Measurements from ENCODE around the gene RBFOX2. TPM values are rescaled to one million over a fixed set of nuclear protein-coding genes. Genes with fewer than 3 reads are reported as not detected.

Gene RBFOX2
- total RNA-seq, 1 experiment from 2014 or later: 24.2 TPM

- no peak overlapping the region for H3K4me2 ChIP-seq (ENCODE audit: low read depth, low read length, poor library complexity, severe bottlenecking)
- H3K4me1 ChIP-seq (ENCODE audit: low read length): peaks cover 12% of the 10 kb centered on the region
- H3K9me2 ChIP-seq (replicated peaks; ENCODE audit: insufficient read depth, low read length): no peaks in the 10 kb centered on the region
- no peaks in the 10 kb centered on the region for H3K36me3 ChIP-seq (ENCODE audit: insufficient read depth, low read length)
- no peak overlapping the region for H3K9ac ChIP-seq (ENCODE audit: low read length)
- no peak overlapping the region for H3K27ac ChIP-seq (ENCODE audit: low read length)
- DNase-seq: no peak
- no peaks in the 10 kb centered on the region for H3K79me2 ChIP-seq (ENCODE audit: low read length)
- no peak overlapping the region for H2AFZ ChIP-seq (ENCODE audit: low read length)
- no peak overlapping the region for H3K4me3 ChIP-seq (ENCODE audit: low read length)
- H3K9me3 ChIP-seq (ENCODE audit: low read length): no peaks in the 10 kb centered on the region
- no peaks in the 10 kb centered on the region for H4K20me1 ChIP-seq (ENCODE audit: insufficient read depth, low read depth, low read length)
- H3K27me3 ChIP-seq (ENCODE audit: low read length): no peaks in the 10 kb centered on the region; the same call in 1 of the 2 replicates
Observed at GRCh38 chr22:36032611-36033010, 4.0 kb upstream of the RBFOX2 start.

GRCh38 chr22:36029406-36029755 lies 757 bp upstream of the RBFOX2 start:
- Histone ChIP-seq H2AFZ (ENCODE audit: low read length) (peak overlapping the region; percentile 63), H3K36me3 (ENCODE audit: insufficient read depth, low read length) (no peaks in the 10 kb centered on the region), H3K9me2 (replicated peaks; ENCODE audit: insufficient read depth, low read length) (no peaks in the 10 kb centered on the region), H3K79me2 (ENCODE audit: low read length) (no peaks in the 10 kb centered on the region), H3K4me2 (ENCODE audit: low read depth, low read length, poor library complexity, severe bottlenecking) (peak overlapping the region; percentile 69), H3K27me3 (ENCODE audit: low read length) (no peaks in the 10 kb centered on the region; the same call in 1 of the 2 replicates), H3K4me3 (ENCODE audit: low read length) (peak overlapping the region; percentile 73), H3K4me1 (ENCODE audit: low read length) (peaks cover 25% of the 10 kb centered on the region), H3K9ac (ENCODE audit: low read length) (peak overlapping the region; percentile 81), H4K20me1 (ENCODE audit: insufficient read depth, low read depth, low read length) (no peaks in the 10 kb centered on the region), H3K27ac (ENCODE audit: low read length) (no peak overlapping the region), H3K9me3 (ENCODE audit: low read length) (no peaks in the 10 kb centered on the region)
- DNase-seq: no peak

- H3K4me1 ChIP-seq (ENCODE audit: low read length): peaks cover 32% of the 10 kb centered on the region
- H3K4me3 ChIP-seq (ENCODE audit: low read length): peak overlapping the region; percentile 84
- H3K36me3 ChIP-seq (ENCODE audit: insufficient read depth, low read length): no peaks in the 10 kb centered on the region
- no peaks in the 10 kb centered on the region for H3K79me2 ChIP-seq (ENCODE audit: low read length)
- peak overlapping the region; percentile 97 for H3K4me2 ChIP-seq (ENCODE audit: low read depth, low read length, poor library complexity, severe bottlenecking)
- H4K20me1 ChIP-seq (ENCODE audit: insufficient read depth, low read depth, low read length): no peaks in the 10 kb centered on the region
- no peak overlapping the region; the same call in 1 of the 2 replicates for H2AFZ ChIP-seq (ENCODE audit: low read length)
- no peak overlapping the region for H3K27ac ChIP-seq (ENCODE audit: low read length)
- H3K27me3 ChIP-seq (ENCODE audit: low read length): no peaks in the 10 kb centered on the region; the same call in 1 of the 2 replicates
- DNase-seq: peak; percentile 79
- H3K9ac ChIP-seq (ENCODE audit: low read length): peak overlapping the region; percentile 81
- no peaks in the 10 kb centered on the region for H3K9me3 ChIP-seq (ENCODE audit: low read length)
- no peaks in the 10 kb centered on the region for H3K9me2 ChIP-seq (replicated peaks; ENCODE audit: insufficient read depth, low read length)
Observed at GRCh38 chr22:36027935-36028645, 534 bp downstream of the RBFOX2 start.

- H3K4me2 ChIP-seq (ENCODE audit: low read depth, low read length, poor library complexity, severe bottlenecking): peak overlapping the region; percentile 97
Observed at GRCh38 chr22:36027579-36027934, 1.1 kb downstream of the RBFOX2 start.

GRCh38 chr22:36026741-36027140 lies 1.9 kb downstream of the RBFOX2 start:
- H3K27ac ChIP-seq (ENCODE audit: low read length): no peak overlapping the region
- H3K9me3 ChIP-seq (ENCODE audit: low read length): no peaks in the 10 kb centered on the region
- no peaks in the 10 kb centered on the region for H4K20me1 ChIP-seq (ENCODE audit: insufficient read depth, low read depth, low read length)
- H3K9me2 ChIP-seq (replicated peaks; ENCODE audit: insufficient read depth, low read length): no peaks in the 10 kb centered on the region
- no peaks in the 10 kb centered on the region for H3K36me3 ChIP-seq (ENCODE audit: insufficient read depth, low read length)
- H3K79me2 ChIP-seq (ENCODE audit: low read length): no peaks in the 10 kb centered on the region; the same call in 1 of the 2 replicates
- DNase-seq: no peak
- no peak overlapping the region for H3K9ac ChIP-seq (ENCODE audit: low read length)
- H3K4me1 ChIP-seq (ENCODE audit: low read length): peaks cover 46% of the 10 kb centered on the region
- peak overlapping the region; percentile 97 for H3K4me2 ChIP-seq (ENCODE audit: low read depth, low read length, poor library complexity, severe bottlenecking)
- no peak overlapping the region for H3K4me3 ChIP-seq (ENCODE audit: low read length)
- H3K27me3 ChIP-seq (ENCODE audit: low read length): no peaks in the 10 kb centered on the region; the same call in 1 of the 2 replicates
- H2AFZ ChIP-seq (ENCODE audit: low read length): no peak overlapping the region

More at GRCh38 chr22:36027579-36027934, 1.1 kb downstream of the RBFOX2 start:
- H3K27me3 ChIP-seq (ENCODE audit: low read length): no peaks in the 10 kb centered on the region; the same call in 1 of the 2 replicates
- DNase-seq: peak; percentile 52
- no peak overlapping the region for H3K27ac ChIP-seq (ENCODE audit: low read length)
- no peak overlapping the region; the same call in 1 of the 2 replicates for H2AFZ ChIP-seq (ENCODE audit: low read length)
- H3K4me1 ChIP-seq (ENCODE audit: low read length): peaks cover 38% of the 10 kb centered on the region
- H3K9me2 ChIP-seq (replicated peaks; ENCODE audit: insufficient read depth, low read length): no peaks in the 10 kb centered on the region
- no peaks in the 10 kb centered on the region for H3K79me2 ChIP-seq (ENCODE audit: low read length)
- H3K36me3 ChIP-seq (ENCODE audit: insufficient read depth, low read length): no peaks in the 10 kb centered on the region
- H4K20me1 ChIP-seq (ENCODE audit: insufficient read depth, low read depth, low read length): no peaks in the 10 kb centered on the region
- peak overlapping the region; percentile 84 for H3K4me3 ChIP-seq (ENCODE audit: low read length)
- peak overlapping the region; percentile 81 for H3K9ac ChIP-seq (ENCODE audit: low read length)
- no peaks in the 10 kb centered on the region for H3K9me3 ChIP-seq (ENCODE audit: low read length)

- H3K4me2 ChIP-seq (ENCODE audit: low read depth, low read length, poor library complexity, severe bottlenecking): no peak overlapping the region
- H3K9ac ChIP-seq (ENCODE audit: low read length): no peak overlapping the region
- no peaks in the 10 kb centered on the region for H3K9me3 ChIP-seq (ENCODE audit: low read length)
- no peak overlapping the region for H2AFZ ChIP-seq (ENCODE audit: low read length)
- no peaks in the 10 kb centered on the region; the same call in 1 of the 2 replicates for H3K27me3 ChIP-seq (ENCODE audit: low read length)
- H3K4me1 ChIP-seq (ENCODE audit: low read length): peaks cover 57% of the 10 kb centered on the region
- DNase-seq: no peak
- H3K9me2 ChIP-seq (replicated peaks; ENCODE audit: insufficient read depth, low read length): no peaks in the 10 kb centered on the region
- peaks cover 10% of the 10 kb centered on the region for H3K79me2 ChIP-seq (ENCODE audit: low read length)
- H3K36me3 ChIP-seq (ENCODE audit: insufficient read depth, low read length): no peaks in the 10 kb centered on the region
- no peak overlapping the region for H3K4me3 ChIP-seq (ENCODE audit: low read length)
- H3K27ac ChIP-seq (ENCODE audit: low read length): 0 out of 2 replicates have a peak overlapping the region, but pooled peaks have one; percentile 17
- no peaks in the 10 kb centered on the region for H4K20me1 ChIP-seq (ENCODE audit: insufficient read depth, low read depth, low read length)
Observed at GRCh38 chr22:36022697-36023096, 5.9 kb downstream of the RBFOX2 start.

- Histone ChIP-seq H2AFZ (ENCODE audit: low read length) (no peak overlapping the region), H3K9ac (ENCODE audit: low read length) (no peak overlapping the region), H3K27me3 (ENCODE audit: low read length) (no peaks in the 10 kb centered on the region), H3K9me2 (replicated peaks; ENCODE audit: insufficient read depth, low read length) (no peaks in the 10 kb centered on the region), H3K27ac (ENCODE audit: low read length) (peak overlapping the region; percentile 13; the same call in 1 of the 2 replicates), H3K4me3 (ENCODE audit: low read length) (no peak overlapping the region), H3K36me3 (ENCODE audit: insufficient read depth, low read length) (no peaks in the 10 kb centered on the region), H3K4me1 (ENCODE audit: low read length) (peaks cover 56% of the 10 kb centered on the region), H3K79me2 (ENCODE audit: low read length) (peaks cover 10% of the 10 kb centered on the region), H3K9me3 (ENCODE audit: low read length) (no peaks in the 10 kb centered on the region), H3K4me2 (ENCODE audit: low read depth, low read length, poor library complexity, severe bottlenecking) (no peak overlapping the region), H4K20me1 (ENCODE audit: insufficient read depth, low read depth, low read length) (no peaks in the 10 kb centered on the region)
- no peak for DNase-seq
Observed at GRCh38 chr22:36022162-36022561, 6.5 kb downstream of the RBFOX2 start.

GRCh38 chr22:36021606-36022153 lies 6.9 kb downstream of the RBFOX2 start:
- Histone ChIP-seq H3K9me3 (ENCODE audit: low read length) (no peaks in the 10 kb centered on the region), H2AFZ (ENCODE audit: low read length) (no peak overlapping the region), H3K9me2 (replicated peaks; ENCODE audit: insufficient read depth, low read length) (no peaks in the 10 kb centered on the region), H3K4me1 (ENCODE audit: low read length) (peaks cover 56% of the 10 kb centered on the region), H4K20me1 (ENCODE audit: insufficient read depth, low read depth, low read length) (no peaks in the 10 kb centered on the region), H3K27me3 (ENCODE audit: low read length) (no peaks in the 10 kb centered on the region), H3K4me3 (ENCODE audit: low read length) (no peak overlapping the region), H3K27ac (ENCODE audit: low read length) (peak overlapping the region; percentile 13; the same call in 1 of the 2 replicates), H3K9ac (ENCODE audit: low read length) (no peak overlapping the region), H3K4me2 (ENCODE audit: low read depth, low read length, poor library complexity, severe bottlenecking) (no peak overlapping the region), H3K36me3 (ENCODE audit: insufficient read depth, low read length) (no peaks in the 10 kb centered on the region), H3K79me2 (ENCODE audit: low read length) (peaks cover 14% of the 10 kb centered on the region)
- DNase-seq: no peak

Measured in Karpas-422 (cell line).